GM10266 (cell line): ENCODE data around the gene BMP7.
A peak's percentile ranks its signal among the peaks of the same experiment; 100 is the strongest.

Experiments used
- DNase-seq: peaks from one replicate; pipeline ENCODE4 v3.0.0; 2012; ENCODE audit errors: extremely low spot score
- CTCF ChIP-seq: IDR thresholded peaks from 2 replicates; pipeline ENCODE4 v1.5.1; 2012; ENCODE audit warnings: mild to moderate bottlenecking, low read depth; ENCODE audit not compliant: control insufficient read depth, insufficient read depth; ENCODE audit errors: missing control alignments

Gene BMP7

GRCh38 chr20:57180954-57181353, 85.5 kb downstream of the BMP7 start:
- DNase-seq, result no peak

GRCh38 chr20:57180387-57180786, 86.1 kb downstream of the BMP7 start:
- no peak for TF ChIP-seq CTCF

More at GRCh38 chr20:57180954-57181353, 85.5 kb downstream of the BMP7 start:
- no peak for TF ChIP-seq CTCF

GRCh38 chr20:57179265-57179664, 87.2 kb downstream of the BMP7 start:
- TF ChIP-seq CTCF, result no peak
- no peak for DNase-seq

More at GRCh38 chr20:57180387-57180786, 86.1 kb downstream of the BMP7 start:
- no peak for DNase-seq

GRCh38 chr20:57178582-57179111, 87.8 kb downstream of the BMP7 start:
- TF ChIP-seq CTCF, result no peak
- no peak for DNase-seq

- DNase-seq, result no peak
- TF ChIP-seq CTCF, result no peak
Measured at GRCh38 chr20:57177636-57178280, 88.7 kb downstream of the BMP7 start.

GRCh38 chr20:57176842-57177241, 89.6 kb downstream of the BMP7 start:
- no peak for DNase-seq
- TF ChIP-seq CTCF, result no peak

- no peak for TF ChIP-seq CTCF
- DNase-seq, result peak; percentile 32
Measured at GRCh38 chr20:57175397-57176010, 90.9 kb downstream of the BMP7 start.
